ENCODE results near the gene FSTL3. TPM values are rescaled to one million over a fixed set of nuclear protein-coding genes. Genes with fewer than 3 reads are reported as not detected.

The FSTL3 gene
- total RNA-seq, 1 experiment from 2014 or later: 40.9 TPM

- H3K36me3 ChIP-seq (ENCODE audit: low read depth): no peaks in the 10 kb centered on the region
- no peaks in the 10 kb centered on the region for H3K9me3 ChIP-seq (ENCODE audit: insufficient read depth, low read depth)
- H3K4me2 ChIP-seq: no peak overlapping the region
- no peak overlapping the region for H3K4me3 ChIP-seq
- peaks cover 17% of the 10 kb centered on the region; the same call in 1 of the 2 replicates for H3F3A ChIP-seq (ENCODE audit: insufficient read depth, low read depth)
- no TSS peak for BruUV-seq (replicated peaks)
- CTCF ChIA-PET: no interaction called here
- no peaks in the 10 kb centered on the region for H3K79me2 ChIP-seq (ENCODE audit: low read depth)
- no peak overlapping the region for H2AFZ ChIP-seq
- no peaks in the 10 kb centered on the region for H3K4me1 ChIP-seq (replicated peaks; ENCODE audit: insufficient read depth)
- no peak for DNase-seq
- no peaks in the 10 kb centered on the region for H3K27me3 ChIP-seq (ENCODE audit: insufficient read depth, low read depth)
- TF ChIP-seq EZH2 (IDR thresholded peaks at IDR 0.05; ENCODE audit: low read depth): no peak
- TF ChIP-seq CTCF (conservative IDR thresholded peaks at IDR 0.05): no peak
- no peaks in the 10 kb centered on the region for H4K20me1 ChIP-seq (ENCODE audit: insufficient read depth)
- POLR2A ChIA-PET (ENCODE audit: unreplicated experiment): no interaction called here
- intact Hi-C loops (cut with micrococcal nuclease; ENCODE audit: unreplicated experiment): no loop called here
- H3K9me2 ChIP-seq (ENCODE audit: insufficient read depth): no peaks in the 10 kb centered on the region
- no peak overlapping the region for H3K27ac ChIP-seq
Measured at GRCh38 chr19:732148-733069, 56.2 kb downstream of the FSTL3 start.

Other genes with a start within 250 kb of the FSTL3 start
- 0.70 and 0.73 TPM in 2 replicates for gene SHC2, start 215.4 kb upstream of the FSTL3 start, total RNA-seq (2021)
- gene MADCAM1, start 179.9 kb upstream of the FSTL3 start, total RNA-seq (2021): 1.1 and 1.7 TPM in 2 replicates
- 13.8 and 25.7 TPM in 2 replicates for gene TPGS1, start 168.9 kb upstream of the FSTL3 start, total RNA-seq (2021)
- gene CDC34, start 144.6 kb upstream of the FSTL3 start, total RNA-seq (2021): 93.3 and 98.2 TPM in 2 replicates
- gene GZMM, start 132.3 kb upstream of the FSTL3 start, total RNA-seq (2021): 0.39 and 0.88 TPM in 2 replicates
- gene BSG, start 103.8 kb upstream of the FSTL3 start, total RNA-seq (2021): 772 and 823 TPM in 2 replicates
- 1.5 and 2.0 TPM in 2 replicates for gene HCN2, start 86.5 kb upstream of the FSTL3 start, total RNA-seq (2021)
- 46.4 and 57.1 TPM in 2 replicates for gene POLRMT, start 42.9 kb upstream of the FSTL3 start, total RNA-seq (2021)
- 0.35 TPM in 1 of 2 replicates, not detected in the other for gene FGF22, start 36.5 kb upstream of the FSTL3 start, total RNA-seq (2021)
- 54.4 and 63.7 TPM in 2 replicates for gene RNF126, start 13.2 kb upstream of the FSTL3 start, total RNA-seq (2021)
- not detected in 2 replicates for gene PRSS57, start 19.1 kb downstream of the FSTL3 start, total RNA-seq (2021)
- gene PALM, start 32.5 kb downstream of the FSTL3 start, total RNA-seq (2021): 1.8 and 6.1 TPM in 2 replicates
- 91.6 and 101 TPM in 2 replicates for gene MISP, start 74.7 kb downstream of the FSTL3 start, total RNA-seq (2021)
- gene PTBP1, start 121.1 kb downstream of the FSTL3 start, total RNA-seq (2021): 461 and 542 TPM in 2 replicates
- gene PLPPR3, start 145.6 kb downstream of the FSTL3 start, total RNA-seq (2021): 0.81 and 0.90 TPM in 2 replicates
- not detected in 2 replicates for gene AZU1, start 151.4 kb downstream of the FSTL3 start, total RNA-seq (2021)
- not detected in 2 replicates for gene PRTN3, start 164.6 kb downstream of the FSTL3 start, total RNA-seq (2021)
- not detected in 2 replicates for gene ELANE, start 175.9 kb downstream of the FSTL3 start, total RNA-seq (2021)
- gene CFD, start 183.3 kb downstream of the FSTL3 start, total RNA-seq (2021): 8.0 and 17.1 TPM in 2 replicates
- gene MED16, start 216.8 kb downstream of the FSTL3 start, total RNA-seq (2021): 54.7 and 63.8 TPM in 2 replicates
- gene RNU6-9, start 217.1 kb downstream of the FSTL3 start, total RNA-seq (2021): not detected in 2 replicates
- 55.8 and 57.5 TPM in 2 replicates for gene R3HDM4, start 236.8 kb downstream of the FSTL3 start, total RNA-seq (2021)
- not detected in 2 replicates for gene KISS1R, start 240.9 kb downstream of the FSTL3 start, total RNA-seq (2021)
- gene ARID3A, start 249.6 kb downstream of the FSTL3 start, total RNA-seq (2021): 9.2 and 10.7 TPM in 2 replicates

Measured in PC-9 (cell line).